BLaER1 (cell line): ENCODE results near the gene USP10.
"Not testable (repeated sequence)": the region's sequence is repeated elsewhere in the genome, so short reads cannot be mapped to it uniquely, and the experiment has no call there.

Experiments used
- H3K27ac ChIP-seq: shearing (Covaris generic); formaldehyde crosslinking; 2 replicates; pipeline ENCODE4 v1.8.1; 2022
- H3K27me3 ChIP-seq: shearing (Covaris generic); formaldehyde crosslinking; 2 replicates; pipeline ENCODE4 v1.8.1; 2022
- H3K36me3 ChIP-seq: shearing (Covaris generic); formaldehyde crosslinking; 2 replicates; pipeline ENCODE4 v1.8.1; 2022
- H3K4me1 ChIP-seq: shearing (Covaris generic); formaldehyde crosslinking; 2 replicates; pipeline ENCODE4 v1.8.1; 2022
- H3K4me2 ChIP-seq: shearing (Covaris generic); formaldehyde crosslinking; 2 replicates; pipeline ENCODE4 v1.8.1; 2022
- H3K4me3 ChIP-seq: shearing (Covaris generic); formaldehyde crosslinking; 2 replicates; pipeline ENCODE4 v1.8.1; 2022
- H3K9ac ChIP-seq: shearing (Covaris generic); formaldehyde crosslinking; 2 replicates; pipeline ENCODE4 v1.8.1; 2022
- H3K9me3 ChIP-seq: shearing (Covaris generic); formaldehyde crosslinking; 2 replicates; pipeline ENCODE4 v1.8.1; 2022
- H4K20me1 ChIP-seq: shearing (Covaris generic); formaldehyde crosslinking; 2 replicates; pipeline ENCODE4 v1.8.1; 2022
- Cebpa-rat ChIP-seq: shearing (Covaris generic); IDR thresholded peaks from 2 replicates; pipeline ENCODE4 v1.8.1; 2022

Gene USP10

DNA sequence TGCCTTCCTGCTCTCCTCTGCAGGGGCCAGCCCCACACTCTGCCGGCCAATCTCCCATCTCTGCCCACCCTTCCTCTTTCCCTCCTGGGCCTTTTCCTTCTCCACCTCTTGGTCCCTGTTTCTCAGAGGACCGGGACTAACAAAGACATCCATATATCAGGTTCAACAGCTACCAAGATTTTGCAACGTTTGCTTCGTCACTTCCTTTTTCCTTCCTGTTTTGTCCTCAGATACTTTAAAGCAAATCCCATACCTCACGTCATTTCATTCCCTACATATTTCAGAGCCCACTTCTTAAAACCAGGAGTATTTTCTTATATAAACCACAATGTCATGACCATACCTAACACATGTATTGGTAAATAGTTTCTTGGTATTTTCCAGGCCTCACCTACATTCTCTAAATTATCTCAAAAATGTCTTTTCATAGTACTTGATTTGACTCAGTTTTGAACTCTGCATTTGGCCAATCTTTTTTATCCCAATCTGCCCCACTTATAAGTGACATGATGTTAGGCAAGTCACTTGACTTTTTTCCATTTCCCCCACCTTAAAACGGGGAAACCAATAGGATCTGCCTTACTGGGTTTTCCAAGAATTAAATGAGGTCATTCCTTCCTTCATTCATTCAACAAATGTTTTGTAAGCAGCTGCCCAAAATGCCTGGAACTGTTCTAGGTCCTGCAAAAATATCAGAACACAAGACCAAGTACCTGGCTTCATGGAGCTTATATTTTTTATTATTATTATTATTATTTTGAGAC lies 7.2 kb upstream of the USP10 start:
- no peaks in the 10 kb centered on the region for H4K20me1 ChIP-seq
- H3K4me3 ChIP-seq, result no peak overlapping the region
- H3K9me3 ChIP-seq, result peaks cover 24% of the 10 kb centered on the region
- H3K27me3 ChIP-seq, result no peaks in the 10 kb centered on the region
- H3K27ac ChIP-seq, result peak overlapping the region; percentile 48; the same call in 1 of the 2 replicates
- no peak for TF ChIP-seq Cebpa-rat
- no peaks in the 10 kb centered on the region for H3K36me3 ChIP-seq
- H3K9ac ChIP-seq, result no peak overlapping the region
- peak overlapping the region; percentile 50 for H3K4me2 ChIP-seq
- H3K4me1 ChIP-seq, result peaks cover 34% of the 10 kb centered on the region

DNA sequence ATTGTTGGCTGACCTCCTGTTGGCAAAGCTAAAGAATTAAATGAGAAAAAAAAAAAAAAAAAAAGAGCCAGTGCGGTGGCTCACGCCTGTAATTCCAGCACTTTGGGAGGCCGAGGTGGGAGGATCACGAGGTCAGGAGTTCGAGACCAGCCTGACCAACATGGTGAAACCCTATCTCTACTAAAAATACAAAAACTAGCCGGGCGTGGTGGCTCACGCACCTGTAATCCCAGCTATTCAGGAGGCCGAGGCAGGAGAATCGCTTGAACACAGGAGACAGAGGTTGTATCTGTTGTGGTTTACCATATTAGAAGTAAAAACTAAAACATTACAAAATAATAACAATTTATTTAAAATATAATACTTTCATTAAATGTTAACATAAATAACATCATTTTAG lies 5.9 kb upstream of the USP10 start:
- not testable (repeated sequence) for H3K27me3 ChIP-seq, H3K4me3 ChIP-seq, H3K9ac ChIP-seq, H3K4me2 ChIP-seq, H3K27ac ChIP-seq, H3K36me3 ChIP-seq, H4K20me1 ChIP-seq
- H3K9me3 ChIP-seq, result peaks cover 13% of the 10 kb centered on the region
- H3K4me1 ChIP-seq, result peaks cover 25% of the 10 kb centered on the region

DNA sequence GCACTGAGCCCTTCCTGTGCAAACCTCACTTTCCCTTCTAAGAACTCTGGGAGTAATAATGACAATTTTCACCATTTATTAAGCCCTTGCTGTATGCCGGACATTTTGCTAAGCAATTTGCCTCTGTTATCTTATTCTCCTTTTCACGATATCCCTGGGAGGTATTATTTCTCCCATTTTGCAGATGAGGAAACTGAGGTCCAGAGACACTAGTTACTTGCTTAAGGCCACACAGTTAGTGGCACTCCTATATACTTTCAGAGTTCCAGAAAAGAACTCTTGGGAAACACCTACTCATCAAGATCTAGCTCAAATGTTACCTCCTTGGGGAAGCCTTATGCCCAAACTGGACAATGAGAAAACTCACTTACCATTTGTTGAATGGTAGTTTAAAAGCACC lies 4.8 kb upstream of the USP10 start:
- H3K9ac ChIP-seq, result no peak overlapping the region
- H3K36me3 ChIP-seq, result no peaks in the 10 kb centered on the region
- H3K4me2 ChIP-seq, result no peak overlapping the region
- peaks cover 3% of the 10 kb centered on the region; the same call in 1 of the 2 replicates for H3K9me3 ChIP-seq
- H3K27ac ChIP-seq, result no peak overlapping the region
- peaks cover under 1% of the 10 kb centered on the region; the same call in 1 of the 2 replicates for H4K20me1 ChIP-seq
- no peak for TF ChIP-seq Cebpa-rat
- H3K4me3 ChIP-seq, result no peak overlapping the region
- peaks cover 32% of the 10 kb centered on the region for H3K4me1 ChIP-seq
- H3K27me3 ChIP-seq, result no peaks in the 10 kb centered on the region

DNA sequence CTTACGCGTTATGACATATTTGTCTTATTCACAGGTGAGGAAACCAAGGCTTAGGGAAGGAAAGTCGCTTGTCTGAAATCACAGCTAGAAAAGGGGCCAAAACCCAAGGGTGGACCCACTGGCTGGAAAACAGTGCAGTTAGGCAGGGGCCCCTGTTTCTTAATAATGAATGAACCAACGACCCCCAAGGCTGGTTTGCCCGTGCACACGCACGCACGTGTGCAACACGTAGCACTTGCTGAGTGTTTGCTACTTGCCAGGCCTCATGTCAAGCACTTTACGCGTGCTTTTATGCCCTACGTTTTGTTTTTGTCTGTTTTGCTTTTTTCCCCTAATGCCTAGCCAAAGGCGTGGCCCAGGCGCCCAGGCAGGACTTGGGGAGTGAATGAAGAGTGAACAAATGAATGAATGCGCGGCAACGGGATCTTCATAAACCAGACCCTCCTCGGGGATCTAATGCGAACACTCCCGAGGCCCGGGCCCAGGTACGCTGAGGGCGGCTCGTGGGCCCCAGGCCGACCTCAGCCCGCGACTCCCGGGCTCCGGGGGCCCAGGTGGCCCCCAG lies 571 bp upstream of the USP10 start:
- Histone ChIP-seq H3K27me3 (no peaks in the 10 kb centered on the region), H3K36me3 (no peaks in the 10 kb centered on the region), H3K4me3 (peak overlapping the region; percentile 100), H3K9ac (peak overlapping the region; percentile 99), H3K4me2 (peak overlapping the region; percentile 99), H3K4me1 (peaks cover 39% of the 10 kb centered on the region), H3K9me3 (no peaks in the 10 kb centered on the region), H3K27ac (peak overlapping the region; percentile 99), H4K20me1 (peaks cover 43% of the 10 kb centered on the region)
- no peak for TF ChIP-seq Cebpa-rat

DNA sequence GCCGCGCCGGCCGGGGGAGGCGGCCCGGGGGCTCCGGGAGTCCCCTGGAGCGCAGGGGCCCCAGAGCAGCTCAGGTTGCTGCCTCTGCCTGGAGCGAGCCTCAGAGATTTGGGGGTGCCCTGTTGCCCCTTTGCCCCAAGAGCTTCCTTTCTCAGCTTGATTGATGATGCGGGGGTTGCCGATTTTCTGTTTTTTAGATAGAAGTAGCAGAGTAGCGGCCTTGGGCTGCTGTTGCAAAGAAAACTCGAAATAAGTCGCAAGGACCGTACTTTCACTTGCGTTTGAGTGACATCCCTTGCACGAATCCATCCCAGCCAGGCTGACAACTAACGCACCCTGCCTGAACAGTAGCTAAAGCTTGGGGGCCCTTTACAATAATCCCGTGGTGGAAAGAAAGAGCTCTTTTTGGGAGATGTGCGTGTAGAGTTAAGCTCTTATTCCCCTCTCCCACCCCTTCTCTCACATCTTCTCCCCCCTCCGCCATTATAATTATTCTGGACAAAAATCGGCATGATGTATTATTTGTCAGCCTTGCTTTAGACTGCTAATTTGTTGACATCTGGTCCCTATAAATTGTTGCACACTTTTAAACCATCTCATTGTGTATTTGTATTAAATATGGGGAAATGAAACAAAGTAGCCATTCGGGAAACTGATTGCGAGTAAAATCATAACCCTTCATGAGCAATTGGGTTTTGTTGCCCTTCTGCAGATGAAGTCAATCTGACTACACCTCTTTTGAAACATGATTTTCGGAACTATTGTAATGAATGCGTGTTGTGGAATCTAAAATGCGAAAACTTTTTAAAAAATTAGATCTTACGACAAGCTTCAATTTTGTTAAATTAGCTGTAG lies 873 bp downstream of the USP10 start:
- H3K4me3 ChIP-seq, result peak overlapping the region; percentile 100
- H4K20me1 ChIP-seq, result peaks cover 57% of the 10 kb centered on the region
- peak overlapping the region; percentile 95 for H3K4me2 ChIP-seq
- peaks cover 54% of the 10 kb centered on the region for H3K4me1 ChIP-seq
- H3K9me3 ChIP-seq, result no peaks in the 10 kb centered on the region
- H3K27me3 ChIP-seq, result no peaks in the 10 kb centered on the region
- TF ChIP-seq Cebpa-rat, result no peak
- H3K27ac ChIP-seq, result peak overlapping the region; percentile 99
- H3K9ac ChIP-seq, result peak overlapping the region; percentile 99
- H3K36me3 ChIP-seq, result peaks cover 11% of the 10 kb centered on the region

DNA sequence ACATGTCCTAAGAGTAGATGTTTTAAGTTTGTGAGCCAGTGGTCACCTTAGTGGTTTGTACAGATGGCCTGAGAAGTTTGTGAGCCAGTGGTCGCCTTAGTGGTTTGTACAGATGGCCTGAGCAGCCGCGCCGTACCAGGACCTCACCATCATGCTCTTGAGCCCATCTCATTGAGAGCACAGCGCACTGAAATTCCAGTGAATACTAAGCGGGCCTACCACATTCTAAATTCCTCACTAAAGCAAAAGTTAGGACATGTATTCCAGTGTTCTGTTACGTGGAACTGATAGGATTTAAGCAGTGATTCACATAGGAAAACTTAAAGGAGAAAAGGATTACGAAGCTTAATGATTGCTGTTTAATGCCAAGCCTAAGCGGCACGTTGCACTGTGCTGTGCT lies 3.9 kb downstream of the USP10 start:
- Histone ChIP-seq H3K9me3 (no peaks in the 10 kb centered on the region), H3K27ac (no peak overlapping the region), H3K27me3 (no peaks in the 10 kb centered on the region), H4K20me1 (peaks cover 87% of the 10 kb centered on the region), H3K36me3 (peaks cover 31% of the 10 kb centered on the region), H3K4me1 (peaks cover 74% of the 10 kb centered on the region), H3K9ac (0 out of 2 replicates have a peak overlapping the region, but pooled peaks have one; percentile 2), H3K4me3 (no peak overlapping the region), H3K4me2 (peak overlapping the region; percentile 20)
- no peak for TF ChIP-seq Cebpa-rat

DNA sequence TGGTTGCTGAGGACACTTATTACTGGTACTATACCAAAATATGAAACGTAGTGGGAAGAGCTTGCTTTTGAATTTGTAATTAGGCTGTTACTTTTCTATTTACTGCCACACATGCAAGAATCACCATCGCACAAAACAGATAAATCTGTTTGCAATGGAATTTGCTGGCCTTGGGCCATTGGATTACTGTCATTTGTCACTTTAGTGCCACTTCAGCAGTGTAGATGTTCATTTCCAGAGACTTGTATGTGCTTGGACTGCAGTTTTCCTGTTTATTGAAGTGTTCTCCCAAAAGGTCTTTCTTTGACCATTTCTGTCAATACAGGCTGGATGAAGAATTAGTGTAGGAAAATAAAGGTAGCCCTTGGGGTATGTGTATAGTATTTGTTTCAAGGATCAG lies 4.5 kb downstream of the USP10 start:
- Histone ChIP-seq H3K36me3 (peaks cover 37% of the 10 kb centered on the region), H4K20me1 (peaks cover 93% of the 10 kb centered on the region), H3K27ac (no peak overlapping the region), H3K4me3 (no peak overlapping the region), H3K27me3 (no peaks in the 10 kb centered on the region), H3K9ac (0 out of 2 replicates have a peak overlapping the region, but pooled peaks have one; percentile 2), H3K4me2 (peak overlapping the region; percentile 20), H3K4me1 (peaks cover 75% of the 10 kb centered on the region), H3K9me3 (no peaks in the 10 kb centered on the region)
- TF ChIP-seq Cebpa-rat, result no peak

DNA sequence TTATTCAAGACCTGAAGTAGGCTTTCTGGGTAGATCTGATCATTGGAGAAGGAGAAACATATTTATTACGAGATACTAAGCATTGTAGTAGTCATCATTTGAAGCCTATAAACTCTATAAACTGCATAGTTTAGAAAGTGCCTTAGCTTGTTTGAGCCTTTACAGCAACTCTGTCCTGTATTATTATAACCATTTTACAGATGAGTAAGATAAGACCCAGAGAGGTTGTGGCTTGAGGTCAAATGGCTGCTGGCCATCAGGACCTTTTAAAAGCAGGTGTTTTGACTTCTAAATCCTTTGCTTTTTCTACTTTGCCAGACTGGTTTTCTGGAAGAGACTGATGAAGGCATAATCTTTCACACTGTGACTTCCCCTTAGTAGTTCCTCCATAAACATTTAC lies 7.1 kb downstream of the USP10 start:
- Histone ChIP-seq H3K4me1 (peaks cover 89% of the 10 kb centered on the region), H3K27me3 (no peaks in the 10 kb centered on the region), H3K27ac (no peak overlapping the region), H3K9me3 (no peaks in the 10 kb centered on the region), H3K36me3 (peaks cover 62% of the 10 kb centered on the region), H3K9ac (no peak overlapping the region), H3K4me3 (no peak overlapping the region), H4K20me1 (peaks cover 100% of the 10 kb centered on the region), H3K4me2 (no peak overlapping the region)
- TF ChIP-seq Cebpa-rat, result no peak

DNA sequence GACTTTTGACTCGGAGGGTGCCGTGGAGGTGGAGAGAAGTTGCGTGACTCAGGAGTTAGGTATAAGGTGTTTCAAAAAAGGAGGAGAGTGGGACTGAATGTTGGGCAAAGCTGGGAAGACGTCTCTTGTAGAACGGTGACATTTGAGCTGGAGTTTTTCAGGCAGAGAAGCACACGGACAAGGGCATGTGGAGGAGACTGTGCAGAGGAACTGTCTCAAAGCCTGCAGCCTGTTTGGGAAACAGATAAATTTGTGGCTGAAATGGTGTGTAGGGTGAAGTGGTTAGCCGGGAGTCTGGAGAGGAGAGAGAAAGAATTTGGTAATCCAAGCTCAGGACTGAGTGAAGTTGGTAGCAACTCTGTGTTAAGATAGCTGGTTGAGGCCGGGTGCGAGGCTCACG lies 9.8 kb downstream of the USP10 start:
- H3K4me2 ChIP-seq, result no peak overlapping the region
- no peak overlapping the region for H3K9ac ChIP-seq
- H3K9me3 ChIP-seq, result no peaks in the 10 kb centered on the region
- peaks cover 100% of the 10 kb centered on the region for H4K20me1 ChIP-seq
- no peak for TF ChIP-seq Cebpa-rat
- peaks cover 88% of the 10 kb centered on the region for H3K4me1 ChIP-seq
- H3K36me3 ChIP-seq, result peaks cover 75% of the 10 kb centered on the region
- H3K27ac ChIP-seq, result no peak overlapping the region
- H3K4me3 ChIP-seq, result no peak overlapping the region
- H3K27me3 ChIP-seq, result no peaks in the 10 kb centered on the region

DNA sequence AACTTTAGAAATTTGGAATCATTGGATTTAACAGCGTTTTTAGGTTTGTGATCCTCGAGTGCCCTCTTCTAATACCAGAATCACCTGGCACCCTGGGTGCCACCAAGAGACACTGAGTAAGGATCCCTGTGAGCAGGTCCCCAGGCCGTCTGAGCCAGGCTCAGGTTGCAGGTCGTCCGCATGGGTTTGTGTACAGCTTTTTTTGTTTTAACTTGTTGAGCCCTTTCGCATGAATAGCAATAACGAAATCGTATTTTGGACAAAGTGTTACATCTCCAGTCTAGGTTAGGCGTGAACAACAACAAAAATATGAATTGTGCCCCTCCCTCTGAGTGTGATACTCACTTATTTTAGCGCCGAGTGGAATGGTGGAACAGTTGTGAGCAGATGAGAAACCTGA lies 10.9 kb downstream of the USP10 start:
- H3K36me3 ChIP-seq, result peaks cover 71% of the 10 kb centered on the region
- H3K4me1 ChIP-seq, result peaks cover 78% of the 10 kb centered on the region
- H3K4me2 ChIP-seq, result no peak overlapping the region
- no peak for TF ChIP-seq Cebpa-rat
- H3K27me3 ChIP-seq, result no peaks in the 10 kb centered on the region
- no peak overlapping the region; the same call in 1 of the 2 replicates for H3K9ac ChIP-seq
- H4K20me1 ChIP-seq, result peaks cover 100% of the 10 kb centered on the region
- H3K4me3 ChIP-seq, result no peak overlapping the region
- no peaks in the 10 kb centered on the region for H3K9me3 ChIP-seq
- H3K27ac ChIP-seq, result no peak overlapping the region
